ENCODE results near the gene SLC37A1.

The SLC37A1 gene

GRCh38 chr21:42554251-42554961 is 40.8 kb downstream of the SLC37A1 start:
- no peaks in the 10 kb centered on the region for H3K9me3 ChIP-seq (ENCODE audit: control insufficient read depth, low read length)
- H3K36me3 ChIP-seq (ENCODE audit: control insufficient read depth, insufficient read depth, low read length) = no peaks in the 10 kb centered on the region
- no peak overlapping the region for H3K4me3 ChIP-seq (ENCODE audit: extremely low read depth, insufficient read depth, low read length, poor library complexity, severe bottlenecking)
- 81 to 83% methylated on average over 10 to 12 of the region's 13 CpGs for WGBS, 2 experiments (ENCODE audit: insufficient coverage in 2 of 2)
- H3K4me1 ChIP-seq (ENCODE audit: control insufficient read depth, insufficient read depth, low read length, poor library complexity, severe bottlenecking) = no peaks in the 10 kb centered on the region
- H3K27ac ChIP-seq (ENCODE audit: low read depth, low read length, severe bottlenecking) = no peak overlapping the region

- no peak overlapping the region for H3K27ac ChIP-seq (ENCODE audit: low read depth, low read length, severe bottlenecking)
- no peak overlapping the region for H3K4me3 ChIP-seq (ENCODE audit: extremely low read depth, insufficient read depth, low read length, poor library complexity, severe bottlenecking)
- WGBS, 2 experiments (ENCODE audit: insufficient coverage in 2 of 2) = 88 to 94% methylated on average over 19 to 24 of the region's 28 CpGs
- no peaks in the 10 kb centered on the region for H3K36me3 ChIP-seq (ENCODE audit: control insufficient read depth, insufficient read depth, low read length)
- H3K4me1 ChIP-seq (ENCODE audit: control insufficient read depth, insufficient read depth, low read length, poor library complexity, severe bottlenecking) = no peaks in the 10 kb centered on the region
- no peaks in the 10 kb centered on the region for H3K9me3 ChIP-seq (ENCODE audit: control insufficient read depth, low read length)
These were observed 42.2 kb downstream of the SLC37A1 start for GRCh38 chr21:42555756-42556438.

- Histone ChIP-seq H3K4me3 (ENCODE audit: extremely low read depth, insufficient read depth, low read length, poor library complexity, severe bottlenecking) (no peak overlapping the region), H3K4me1 (ENCODE audit: control insufficient read depth, insufficient read depth, low read length, poor library complexity, severe bottlenecking) (no peaks in the 10 kb centered on the region), H3K36me3 (ENCODE audit: control insufficient read depth, insufficient read depth, low read length) (no peaks in the 10 kb centered on the region), H3K27ac (ENCODE audit: low read depth, low read length, severe bottlenecking) (no peak overlapping the region), H3K9me3 (ENCODE audit: control insufficient read depth, low read length) (no peaks in the 10 kb centered on the region)
- 75 to 100% methylated on average over 1 to 2 of the region's 6 CpGs for WGBS, 2 experiments (ENCODE audit: insufficient coverage in 2 of 2)
These were observed 42.8 kb downstream of the SLC37A1 start for GRCh38 chr21:42556476-42556875.

GRCh38 chr21:42556960-42557359 is 43.3 kb downstream of the SLC37A1 start:
- no peak overlapping the region for H3K4me3 ChIP-seq (ENCODE audit: extremely low read depth, insufficient read depth, low read length, poor library complexity, severe bottlenecking)
- H3K36me3 ChIP-seq (ENCODE audit: control insufficient read depth, insufficient read depth, low read length) = no peaks in the 10 kb centered on the region
- H3K27ac ChIP-seq (ENCODE audit: low read depth, low read length, severe bottlenecking) = no peak overlapping the region
- no peaks in the 10 kb centered on the region for H3K4me1 ChIP-seq (ENCODE audit: control insufficient read depth, insufficient read depth, low read length, poor library complexity, severe bottlenecking)
- no peaks in the 10 kb centered on the region for H3K9me3 ChIP-seq (ENCODE audit: control insufficient read depth, low read length)
- 85 to 86% methylated on average over 14 of the region's 14 CpGs for WGBS, 2 experiments (ENCODE audit: insufficient coverage in 2 of 2)

- Histone ChIP-seq H3K4me3 (ENCODE audit: extremely low read depth, insufficient read depth, low read length, poor library complexity, severe bottlenecking) (no peak overlapping the region), H3K9me3 (ENCODE audit: control insufficient read depth, low read length) (no peaks in the 10 kb centered on the region), H3K4me1 (ENCODE audit: control insufficient read depth, insufficient read depth, low read length, poor library complexity, severe bottlenecking) (no peaks in the 10 kb centered on the region), H3K27ac (ENCODE audit: low read depth, low read length, severe bottlenecking) (no peak overlapping the region), H3K36me3 (ENCODE audit: control insufficient read depth, insufficient read depth, low read length) (no peaks in the 10 kb centered on the region)
- WGBS, 2 experiments (ENCODE audit: insufficient coverage in 2 of 2) = 93 to 94% methylated on average over 8 to 9 of the region's 10 CpGs
These were observed 43.8 kb downstream of the SLC37A1 start for GRCh38 chr21:42557420-42557819.

- WGBS, 2 experiments (ENCODE audit: insufficient coverage in 2 of 2) = 100% methylated on average over 3 of the region's 6 CpGs; no CpG with 5 or more reads in 1 of the 2 experiments
- Histone ChIP-seq H3K36me3 (ENCODE audit: control insufficient read depth, insufficient read depth, low read length) (no peaks in the 10 kb centered on the region), H3K4me3 (ENCODE audit: extremely low read depth, insufficient read depth, low read length, poor library complexity, severe bottlenecking) (no peak overlapping the region), H3K27ac (ENCODE audit: low read depth, low read length, severe bottlenecking) (no peak overlapping the region), H3K9me3 (ENCODE audit: control insufficient read depth, low read length) (no peaks in the 10 kb centered on the region), H3K4me1 (ENCODE audit: control insufficient read depth, insufficient read depth, low read length, poor library complexity, severe bottlenecking) (no peaks in the 10 kb centered on the region)
These were observed 44.7 kb downstream of the SLC37A1 start for GRCh38 chr21:42558368-42558767.

GRCh38 chr21:42558846-42559245 is 45.2 kb downstream of the SLC37A1 start:
- Histone ChIP-seq H3K36me3 (ENCODE audit: control insufficient read depth, insufficient read depth, low read length) (no peaks in the 10 kb centered on the region), H3K4me1 (ENCODE audit: control insufficient read depth, insufficient read depth, low read length, poor library complexity, severe bottlenecking) (no peaks in the 10 kb centered on the region), H3K9me3 (ENCODE audit: control insufficient read depth, low read length) (no peaks in the 10 kb centered on the region), H3K4me3 (ENCODE audit: extremely low read depth, insufficient read depth, low read length, poor library complexity, severe bottlenecking) (no peak overlapping the region), H3K27ac (ENCODE audit: low read depth, low read length, severe bottlenecking) (no peak overlapping the region)
- WGBS, 2 experiments (ENCODE audit: insufficient coverage in 2 of 2) = 93 to 94% methylated on average over 13 to 15 of the region's 15 CpGs

GRCh38 chr21:42559326-42559725 is 45.7 kb downstream of the SLC37A1 start:
- Histone ChIP-seq H3K4me1 (ENCODE audit: control insufficient read depth, insufficient read depth, low read length, poor library complexity, severe bottlenecking) (no peaks in the 10 kb centered on the region), H3K36me3 (ENCODE audit: control insufficient read depth, insufficient read depth, low read length) (no peaks in the 10 kb centered on the region)
- 92 to 93% methylated on average over 13 of the region's 13 CpGs for WGBS, 2 experiments (ENCODE audit: insufficient coverage in 2 of 2)

GRCh38 chr21:42560517-42561179 is 47.0 kb downstream of the SLC37A1 start:
- no peaks in the 10 kb centered on the region for H3K4me1 ChIP-seq (ENCODE audit: control insufficient read depth, insufficient read depth, low read length, poor library complexity, severe bottlenecking)
- WGBS, 2 experiments (ENCODE audit: insufficient coverage in 2 of 2) = 90 to 97% methylated on average over 3 to 5 of the region's 8 CpGs
- no peaks in the 10 kb centered on the region for H3K36me3 ChIP-seq (ENCODE audit: control insufficient read depth, insufficient read depth, low read length)
- no peaks in the 10 kb centered on the region for H3K9me3 ChIP-seq (ENCODE audit: control insufficient read depth, low read length)
- H3K4me3 ChIP-seq (ENCODE audit: extremely low read depth, insufficient read depth, low read length, poor library complexity, severe bottlenecking) = no peak overlapping the region
- no peak overlapping the region for H3K27ac ChIP-seq (ENCODE audit: low read depth, low read length, severe bottlenecking)

More at GRCh38 chr21:42559326-42559725, 45.7 kb downstream of the SLC37A1 start:
- H3K9me3 ChIP-seq (ENCODE audit: control insufficient read depth, low read length) = no peaks in the 10 kb centered on the region
- no peak overlapping the region for H3K27ac ChIP-seq (ENCODE audit: low read depth, low read length, severe bottlenecking)
- H3K4me3 ChIP-seq (ENCODE audit: extremely low read depth, insufficient read depth, low read length, poor library complexity, severe bottlenecking) = no peak overlapping the region

- 89 to 94% methylated on average over 13 to 23 of the region's 23 CpGs for WGBS, 2 experiments (ENCODE audit: insufficient coverage in 2 of 2)
- Histone ChIP-seq H3K9me3 (ENCODE audit: control insufficient read depth, low read length) (no peaks in the 10 kb centered on the region), H3K4me3 (ENCODE audit: extremely low read depth, insufficient read depth, low read length, poor library complexity, severe bottlenecking) (no peak overlapping the region), H3K4me1 (ENCODE audit: control insufficient read depth, insufficient read depth, low read length, poor library complexity, severe bottlenecking) (no peaks in the 10 kb centered on the region), H3K27ac (ENCODE audit: low read depth, low read length, severe bottlenecking) (no peak overlapping the region), H3K36me3 (ENCODE audit: control insufficient read depth, insufficient read depth, low read length) (no peaks in the 10 kb centered on the region)
These were observed 48.4 kb downstream of the SLC37A1 start for GRCh38 chr21:42561762-42562650.
